HUES48 (cell line): ENCODE measurements around the gene TEAD3.

Source experiments
- H3K27ac ChIP-seq: one replicate; pipeline ENCODE4 v1.7.0; 2013; ENCODE audit warnings: low read depth, low read length, inconsistent platforms
- H3K27me3 ChIP-seq: 2 replicates; pipeline ENCODE4 v1.6.1; 2013; ENCODE audit warnings: mild to moderate bottlenecking, low read length; ENCODE audit not compliant: control insufficient read depth, insufficient read depth
- H3K36me3 ChIP-seq: 2 replicates; pipeline ENCODE4 v1.6.1; 2013; ENCODE audit warnings: low read length; ENCODE audit not compliant: control insufficient read depth, insufficient read depth
- H3K4me1 ChIP-seq: 2 replicates; pipeline ENCODE4 v1.6.1; 2013; ENCODE audit warnings: mild to moderate bottlenecking, low read length; ENCODE audit not compliant: control insufficient read depth, insufficient read depth
- H3K4me3 ChIP-seq: 2 replicates; pipeline ENCODE4 v1.5.1; 2013; ENCODE audit warnings: mild to moderate bottlenecking, low read depth, low read length
- H3K9ac ChIP-seq: 2 replicates; pipeline ENCODE4 v1.6.1; 2013; ENCODE audit warnings: mild to moderate bottlenecking, low read depth, low read length, moderate library complexity
- H3K9me3 ChIP-seq: 2 replicates; pipeline ENCODE4 v1.6.1; 2013; ENCODE audit warnings: low read length; ENCODE audit not compliant: control insufficient read depth, insufficient read depth

The TEAD3 gene

GRCh38 chr6:35512006-35512405 lies 15.1 kb upstream of the TEAD3 start:
- peaks cover 4% of the 10 kb centered on the region; the same call in 1 of the 2 replicates for H3K27me3 ChIP-seq
- H3K36me3 ChIP-seq: no peaks in the 10 kb centered on the region
- H3K4me1 ChIP-seq: peaks cover 14% of the 10 kb centered on the region
- H3K4me3 ChIP-seq: no peak overlapping the region
- no peaks in the 10 kb centered on the region for H3K9me3 ChIP-seq
- no peak overlapping the region for H3K27ac ChIP-seq
- no peak overlapping the region for H3K9ac ChIP-seq

- H3K27me3 ChIP-seq: peaks cover 7% of the 10 kb centered on the region
- H3K9ac ChIP-seq: no peak overlapping the region
- no peak overlapping the region for H3K27ac ChIP-seq
- H3K4me1 ChIP-seq: peaks cover 15% of the 10 kb centered on the region
- no peak overlapping the region for H3K4me3 ChIP-seq
- H3K9me3 ChIP-seq: no peaks in the 10 kb centered on the region
- no peaks in the 10 kb centered on the region for H3K36me3 ChIP-seq
These were observed 14.7 kb upstream of the TEAD3 start for GRCh38 chr6:35511562-35511941.

- peaks cover 19% of the 10 kb centered on the region for H3K4me1 ChIP-seq
- H3K9me3 ChIP-seq: no peaks in the 10 kb centered on the region
- no peak overlapping the region for H3K27ac ChIP-seq
- no peak overlapping the region for H3K4me3 ChIP-seq
- peaks cover 11% of the 10 kb centered on the region for H3K27me3 ChIP-seq
- H3K36me3 ChIP-seq: no peaks in the 10 kb centered on the region
- no peak overlapping the region for H3K9ac ChIP-seq
These were observed 14.2 kb upstream of the TEAD3 start for GRCh38 chr6:35510916-35511561.

- no peak overlapping the region for H3K4me3 ChIP-seq
- peaks cover 11% of the 10 kb centered on the region for H3K27me3 ChIP-seq
- no peaks in the 10 kb centered on the region for H3K9me3 ChIP-seq
- H3K36me3 ChIP-seq: no peaks in the 10 kb centered on the region
- H3K27ac ChIP-seq: no peak overlapping the region
- peaks cover 23% of the 10 kb centered on the region for H3K4me1 ChIP-seq
- no peak overlapping the region for H3K9ac ChIP-seq
These were observed 11.7 kb upstream of the TEAD3 start for GRCh38 chr6:35508542-35508941.

- H3K4me1 ChIP-seq: peaks cover 23% of the 10 kb centered on the region
These were observed 11.1 kb upstream of the TEAD3 start for GRCh38 chr6:35508027-35508426.

GRCh38 chr6:35507221-35507620 lies 10.3 kb upstream of the TEAD3 start:
- no peaks in the 10 kb centered on the region for H3K9me3 ChIP-seq
- H3K36me3 ChIP-seq: no peaks in the 10 kb centered on the region
- peaks cover 11% of the 10 kb centered on the region for H3K27me3 ChIP-seq
- peaks cover 20% of the 10 kb centered on the region for H3K4me1 ChIP-seq
- no peak overlapping the region for H3K9ac ChIP-seq
- no peak overlapping the region for H3K4me3 ChIP-seq
- no peak overlapping the region for H3K27ac ChIP-seq

More at GRCh38 chr6:35508027-35508426, 11.1 kb upstream of the TEAD3 start:
- H3K27ac ChIP-seq: no peak overlapping the region
- H3K4me3 ChIP-seq: no peak overlapping the region
- peaks cover 11% of the 10 kb centered on the region for H3K27me3 ChIP-seq
- H3K9ac ChIP-seq: no peak overlapping the region
- no peaks in the 10 kb centered on the region for H3K9me3 ChIP-seq
- H3K36me3 ChIP-seq: no peaks in the 10 kb centered on the region

- H3K4me1 ChIP-seq: peaks cover 19% of the 10 kb centered on the region
- H3K9me3 ChIP-seq: no peaks in the 10 kb centered on the region
- H3K9ac ChIP-seq: no peak overlapping the region
- no peak overlapping the region for H3K4me3 ChIP-seq
- H3K27ac ChIP-seq: no peak overlapping the region
- H3K27me3 ChIP-seq: peaks cover 11% of the 10 kb centered on the region
- H3K36me3 ChIP-seq: no peaks in the 10 kb centered on the region
These were observed 9.7 kb upstream of the TEAD3 start for GRCh38 chr6:35506536-35506935.

- Histone ChIP-seq H3K27me3 (peaks cover 7% of the 10 kb centered on the region), H3K4me3 (no peak overlapping the region), H3K27ac (no peak overlapping the region), H3K36me3 (no peaks in the 10 kb centered on the region), H3K9me3 (no peaks in the 10 kb centered on the region), H3K9ac (0 out of 2 replicates have a peak overlapping the region, but pooled peaks have one; percentile 7), H3K4me1 (peaks cover 14% of the 10 kb centered on the region)
These were observed 9.1 kb upstream of the TEAD3 start for GRCh38 chr6:35505999-35506412.

GRCh38 chr6:35503534-35503933 lies 6.7 kb upstream of the TEAD3 start:
- Histone ChIP-seq H3K4me1 (peaks cover 23% of the 10 kb centered on the region), H3K9me3 (no peaks in the 10 kb centered on the region), H3K9ac (no peak overlapping the region), H3K36me3 (no peaks in the 10 kb centered on the region), H3K27me3 (peaks cover 21% of the 10 kb centered on the region), H3K4me3 (no peak overlapping the region), H3K27ac (no peak overlapping the region)

- no peak overlapping the region for H3K27ac ChIP-seq
- peaks cover 26% of the 10 kb centered on the region for H3K27me3 ChIP-seq
- H3K36me3 ChIP-seq: no peaks in the 10 kb centered on the region
- H3K9me3 ChIP-seq: no peaks in the 10 kb centered on the region
- H3K4me3 ChIP-seq: no peak overlapping the region
- H3K4me1 ChIP-seq: peaks cover 23% of the 10 kb centered on the region
- H3K9ac ChIP-seq: no peak overlapping the region
These were observed 4.9 kb upstream of the TEAD3 start for GRCh38 chr6:35501784-35502183.

GRCh38 chr6:35500782-35501181 lies 3.9 kb upstream of the TEAD3 start:
- peaks cover 20% of the 10 kb centered on the region for H3K4me1 ChIP-seq
- H3K4me3 ChIP-seq: no peak overlapping the region
- no peaks in the 10 kb centered on the region for H3K36me3 ChIP-seq
- no peak overlapping the region for H3K9ac ChIP-seq
- peaks cover 20% of the 10 kb centered on the region for H3K27me3 ChIP-seq
- H3K27ac ChIP-seq: no peak overlapping the region
- H3K9me3 ChIP-seq: no peaks in the 10 kb centered on the region
